Measurements from ENCODE around the gene BIVM.
A peak's percentile ranks its signal among the peaks of the same experiment; 100 is the strongest.

The BIVM gene

DNA sequence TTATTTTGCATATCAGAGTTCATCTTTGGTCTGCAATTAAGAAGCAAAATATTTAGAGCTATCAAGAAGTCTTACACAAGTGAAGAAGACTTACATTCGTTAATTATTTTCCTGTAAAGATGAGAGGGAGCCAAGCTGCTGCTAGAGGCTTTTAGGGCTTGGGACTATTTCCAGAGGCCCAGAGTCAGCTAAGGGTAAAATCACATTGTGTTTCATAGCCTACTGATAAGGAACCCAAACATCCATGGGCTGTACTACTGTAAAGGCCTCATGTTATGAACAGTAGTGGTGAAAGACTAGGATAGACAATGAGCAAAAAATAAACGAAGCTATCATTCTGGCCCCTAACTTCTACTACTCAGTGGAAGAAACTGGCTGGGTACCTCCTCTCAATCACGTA, 14.4 kb upstream of the BIVM start:
- no peak for DNase-seq (ENCODE audit: low read depth in 3 of 3, low spot score in 1 of 3)

DNA sequence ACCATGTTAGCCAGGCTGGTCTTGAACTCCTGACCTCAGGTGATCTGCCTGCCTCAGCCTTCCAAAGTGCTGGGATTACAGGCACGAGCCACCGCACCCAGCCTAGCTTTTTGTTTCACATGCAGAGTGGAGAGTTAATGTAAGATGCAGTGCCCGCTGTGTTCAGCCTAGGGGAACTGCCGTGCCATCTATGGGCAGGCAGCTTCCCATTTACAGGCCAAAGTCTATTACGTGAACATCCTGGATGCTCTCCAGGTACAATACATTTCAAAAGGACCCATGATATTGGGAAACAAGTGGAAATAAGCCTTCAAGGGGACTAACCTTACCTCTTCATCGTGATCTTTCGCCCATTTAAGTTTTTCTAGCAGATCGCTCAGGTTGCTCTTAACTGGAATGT, 10.2 kb upstream of the BIVM start:
- DNase-seq (ENCODE audit: low read depth in 3 of 3, low spot score in 1 of 3), result no peak

DNA sequence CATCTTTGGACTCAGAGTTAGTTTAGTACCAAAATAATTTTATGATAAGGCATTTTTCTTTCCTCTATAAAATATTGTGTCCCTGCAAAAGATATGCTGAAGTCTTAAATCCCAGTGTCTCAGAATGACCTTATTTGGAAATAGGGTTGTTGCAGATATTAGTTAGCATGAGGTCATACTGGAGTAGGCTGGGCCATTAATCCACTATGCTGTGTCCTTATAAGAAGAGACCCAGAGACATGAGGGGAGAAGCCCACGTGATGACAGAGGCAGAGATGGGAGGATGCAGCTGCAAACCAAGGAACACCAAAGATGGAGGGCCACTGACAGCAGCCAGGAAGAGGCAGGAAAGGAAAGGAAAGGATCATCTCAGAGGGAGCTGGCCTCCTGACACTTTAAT, 6.5 kb upstream of the BIVM start:
- DNase-seq (ENCODE audit: low read depth in 3 of 3, low spot score in 1 of 3), result no peak

DNA sequence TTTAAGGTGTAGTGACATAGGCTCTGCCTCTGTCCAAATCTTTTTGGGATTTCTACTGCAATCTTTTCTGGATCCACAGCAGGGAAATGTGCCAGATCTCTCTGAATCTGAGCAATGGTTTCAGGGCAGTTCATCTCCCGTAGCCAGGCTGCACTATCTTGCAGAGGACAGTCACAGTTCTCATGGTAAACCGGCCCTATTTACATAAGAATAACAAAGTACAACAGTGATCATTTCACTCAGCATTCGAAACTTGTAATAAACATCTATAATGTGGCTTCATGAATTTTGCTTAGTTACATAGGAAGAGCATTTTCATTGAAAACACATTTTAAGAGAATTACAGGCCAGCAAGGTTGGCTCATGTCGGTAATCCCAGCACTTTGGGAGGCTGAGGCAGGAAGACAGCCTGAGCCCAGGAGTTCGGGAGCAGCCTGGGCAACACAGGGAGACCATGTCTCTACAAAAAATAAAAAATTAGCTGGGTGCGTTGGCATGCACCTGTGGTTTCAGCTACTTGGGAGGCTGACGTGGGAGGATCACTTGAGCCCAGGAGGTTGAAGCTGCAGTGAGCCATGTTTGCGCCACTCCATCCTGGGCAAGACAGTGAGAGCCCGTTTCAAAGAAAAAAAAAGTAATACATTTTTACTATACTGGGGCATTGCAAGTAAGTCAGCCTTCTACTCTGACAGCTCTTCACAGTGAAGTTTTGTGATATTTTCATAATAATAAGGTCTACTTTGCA, 5.1 kb upstream of the BIVM start:
- DNase-seq (ENCODE audit: low read depth in 3 of 3, low spot score in 1 of 3), result no peak

DNA sequence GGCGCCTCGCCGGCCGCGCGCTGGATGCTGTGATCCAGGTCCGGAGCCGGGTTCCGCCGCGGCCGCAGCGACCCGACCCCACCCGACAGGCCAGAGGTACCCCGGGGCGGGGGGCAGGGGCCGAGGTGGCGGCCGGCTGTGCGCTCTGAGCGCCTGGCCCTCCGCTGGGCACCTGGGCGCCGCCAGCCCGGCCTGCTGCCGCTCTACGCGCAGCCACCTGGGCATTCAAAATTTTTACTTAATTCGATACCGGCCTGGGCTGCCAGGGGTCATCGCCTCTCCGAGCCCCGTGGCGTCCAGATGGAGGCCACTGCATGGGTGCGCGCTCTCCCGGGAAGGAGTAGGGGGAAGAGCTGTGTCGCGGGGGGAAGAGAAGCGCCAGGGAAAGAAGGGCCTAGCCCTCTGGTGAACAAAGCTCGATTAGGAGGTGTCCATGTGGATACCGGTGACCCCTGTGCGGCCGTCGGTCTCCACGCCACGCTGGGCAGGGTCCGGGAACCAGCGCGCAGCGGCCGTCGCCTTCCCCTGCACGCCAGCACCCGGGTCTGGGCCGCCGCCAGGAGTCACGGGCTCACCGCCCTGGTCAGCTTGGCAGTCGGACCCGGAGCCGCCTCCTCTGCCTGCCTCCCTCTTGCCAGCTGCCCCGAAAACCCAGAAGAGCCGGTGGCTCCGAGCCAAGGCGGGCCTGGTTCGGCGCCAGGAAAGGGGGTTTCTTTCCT, 666 bp downstream of the BIVM start:
- no peak for DNase-seq (ENCODE audit: low read depth in 3 of 3, low spot score in 1 of 3)

DNA sequence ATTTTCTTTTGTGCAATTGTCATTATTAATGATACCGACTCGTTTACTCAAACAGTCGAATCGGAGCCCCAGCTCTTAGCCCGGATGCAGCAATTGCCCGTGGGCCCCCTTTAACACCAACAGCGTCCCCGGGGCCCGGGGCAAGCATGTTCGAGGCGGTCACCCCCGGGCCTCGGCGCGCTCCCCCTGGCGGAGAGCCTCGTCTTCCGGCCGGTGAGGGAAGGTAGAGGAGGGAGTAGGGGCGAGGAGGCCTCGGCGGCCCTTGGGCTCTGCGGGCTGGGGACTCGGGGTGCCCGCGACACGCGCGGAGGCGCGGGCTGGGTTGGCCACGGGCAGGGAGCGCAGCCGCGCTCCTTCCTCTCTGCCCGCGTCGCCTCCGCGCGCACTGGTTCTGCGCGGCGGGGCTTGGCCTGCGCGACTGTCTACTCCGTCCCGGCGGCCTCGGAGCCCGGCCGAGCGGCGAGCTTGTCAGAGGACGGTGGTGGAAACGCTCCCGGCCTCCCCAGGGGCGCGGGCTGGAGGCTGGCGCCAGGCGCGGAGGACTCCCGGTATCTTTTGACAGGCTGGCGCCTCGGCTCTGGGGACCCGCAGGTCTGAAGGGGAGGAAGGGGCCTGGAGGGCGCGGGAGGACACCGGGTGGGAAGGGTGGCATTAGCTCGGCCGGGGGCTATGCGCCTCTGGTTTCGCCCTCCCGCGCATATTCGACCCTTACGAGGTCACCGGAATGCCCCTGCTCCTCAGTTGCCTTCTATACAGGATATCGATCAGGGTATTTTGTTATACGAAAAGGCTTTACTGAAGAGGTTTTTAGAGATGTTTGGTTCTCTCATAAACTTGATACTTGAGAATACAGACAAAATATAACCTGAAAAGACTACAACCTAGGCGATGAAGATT, 1.5 kb downstream of the BIVM start:
- DNase-seq (ENCODE audit: low read depth in 3 of 3, low spot score in 1 of 3), result peak; percentile 38 to 76 (median 58)

DNA sequence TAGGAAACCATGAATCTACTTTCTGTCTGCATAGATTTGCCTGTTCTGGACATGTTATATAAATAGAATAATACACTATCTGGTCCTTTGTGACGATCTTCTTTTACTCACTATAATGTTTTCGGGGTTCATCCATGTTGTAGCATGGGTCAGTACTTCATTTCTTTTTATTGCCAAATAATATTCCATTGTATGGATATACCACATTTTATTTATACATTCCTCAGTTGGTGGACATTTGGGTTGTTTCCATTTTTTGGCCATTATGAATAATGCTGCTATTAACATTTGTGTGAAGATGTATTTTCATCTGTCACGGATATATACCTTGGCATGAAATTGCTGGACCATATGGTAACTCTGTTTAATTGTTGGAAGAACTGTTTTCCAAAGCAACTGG, 6.8 kb downstream of the BIVM start:
- no peak for DNase-seq (ENCODE audit: low read depth in 3 of 3, low spot score in 1 of 3)

DNA sequence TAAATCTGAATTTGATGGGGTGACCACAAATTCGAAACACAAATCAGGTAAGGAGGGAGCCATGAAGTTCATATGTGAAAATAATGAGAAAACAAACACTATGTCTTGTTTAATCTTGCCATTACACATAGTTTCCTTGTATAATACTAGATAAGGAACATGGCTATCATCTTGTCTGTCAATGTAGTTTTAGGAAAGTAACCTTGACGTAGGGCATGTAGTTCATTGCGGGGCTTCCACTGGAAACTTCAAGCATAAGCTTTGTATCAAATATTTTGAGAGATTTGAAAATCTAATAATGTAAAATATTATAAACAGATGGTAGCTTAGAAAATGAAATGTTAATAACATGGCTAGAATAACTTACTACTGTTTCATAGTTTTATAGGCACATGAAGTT, 8.8 kb downstream of the BIVM start:
- DNase-seq (ENCODE audit: low read depth in 3 of 3, low spot score in 1 of 3), result no peak

DNA sequence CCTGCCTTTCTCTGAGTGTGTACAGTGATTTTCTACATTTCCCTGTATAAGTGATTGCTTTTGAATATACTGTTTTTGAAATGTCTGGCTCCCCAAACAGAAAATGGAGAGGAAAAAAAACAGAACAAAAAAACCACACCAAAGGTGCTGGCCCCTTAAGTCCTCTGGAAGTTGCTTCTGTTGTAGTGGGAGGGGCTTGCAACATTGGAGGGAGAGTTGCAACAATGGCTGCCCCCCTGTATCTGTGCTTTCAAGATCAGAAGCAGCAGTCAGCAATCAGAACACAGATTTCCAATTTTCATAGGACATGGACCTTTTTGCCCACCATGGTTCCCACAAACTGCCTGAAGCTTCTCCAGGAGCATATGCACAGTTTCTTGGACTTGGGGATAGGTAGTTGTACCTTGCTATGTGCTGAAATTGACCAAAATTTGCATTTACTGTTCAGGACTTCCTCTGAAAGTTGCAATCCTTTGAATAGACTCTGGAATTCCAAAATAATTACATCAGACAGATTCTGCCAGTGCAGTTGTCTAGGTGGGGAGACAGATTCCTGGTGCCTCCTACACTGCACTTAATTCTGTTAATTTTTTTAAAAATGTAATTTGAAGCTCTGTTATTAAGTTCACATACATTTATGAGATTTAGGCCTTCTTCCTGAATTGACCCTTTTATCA, 13.8 kb downstream of the BIVM start:
- DNase-seq (ENCODE audit: low read depth in 3 of 3, low spot score in 1 of 3), result no peak

DNA sequence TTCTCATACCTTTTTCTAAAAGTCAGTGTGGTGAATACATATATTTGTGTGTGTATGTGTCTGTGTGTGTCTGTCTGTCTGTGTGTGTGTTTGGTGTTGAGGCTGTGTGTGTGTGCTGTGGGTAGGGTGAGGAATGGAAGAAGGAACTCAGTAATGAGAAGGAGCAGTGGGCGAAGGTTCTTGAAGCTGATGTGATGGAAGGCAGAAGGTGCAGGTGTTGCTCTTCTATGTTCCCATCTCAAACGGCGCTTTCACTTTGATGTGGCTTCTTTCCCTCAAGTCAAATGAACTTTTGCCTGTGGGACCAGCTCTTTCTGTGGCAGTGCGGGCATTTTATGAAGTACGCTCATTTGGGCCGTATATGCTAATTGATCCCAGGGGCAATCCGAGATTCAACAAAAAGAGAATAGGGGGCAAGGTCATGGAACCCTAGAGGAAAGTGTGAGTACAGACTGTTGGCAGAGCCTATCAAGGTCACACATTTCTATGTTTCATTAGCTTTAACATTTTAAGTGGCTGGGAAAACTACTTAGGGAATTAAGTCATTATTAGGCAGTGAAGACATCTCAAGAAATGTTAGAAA, 15.2 kb downstream of the BIVM start:
- DNase-seq (ENCODE audit: low read depth in 3 of 3, low spot score in 1 of 3), result no peak

DNA sequence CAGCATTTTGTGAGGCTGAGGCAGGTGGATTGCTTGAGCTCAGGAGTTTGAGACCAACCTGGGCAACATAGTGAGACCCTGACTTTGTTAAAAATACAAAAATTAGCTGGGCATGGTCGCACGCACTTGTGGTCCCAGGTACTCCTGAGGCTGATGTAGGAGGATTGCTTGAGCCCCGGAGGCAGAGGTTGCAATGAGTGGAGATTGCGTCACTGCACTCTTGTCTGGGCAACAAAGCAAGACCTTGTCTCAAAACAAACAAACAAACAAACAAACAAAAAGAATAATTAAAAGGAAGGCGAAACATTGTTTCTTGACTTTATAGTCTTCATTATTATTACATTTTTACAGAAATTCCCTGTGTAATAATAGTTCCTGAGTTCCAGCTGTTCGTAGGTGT, 15.9 kb downstream of the BIVM start:
- no peak for DNase-seq (ENCODE audit: low read depth in 3 of 3, low spot score in 1 of 3)

DNA sequence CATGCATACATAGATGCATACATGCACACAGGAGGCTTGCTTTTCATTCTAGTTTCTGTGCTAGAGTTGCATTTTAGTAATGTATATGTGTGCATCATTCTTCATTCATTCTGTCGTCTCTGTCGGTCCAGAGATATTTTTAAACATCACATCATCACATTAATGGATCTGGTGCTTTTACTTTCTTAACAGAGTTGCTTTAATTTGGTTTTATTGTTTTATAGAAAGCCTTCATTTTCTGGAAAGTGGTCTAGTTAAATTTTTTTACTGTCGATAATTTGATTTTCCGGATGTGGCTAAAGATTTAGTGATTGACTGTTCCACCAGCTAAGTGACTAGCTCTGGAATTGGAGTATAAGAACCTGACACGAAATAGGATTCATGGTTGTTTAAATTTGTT, 16.9 kb downstream of the BIVM start:
- DNase-seq (ENCODE audit: low read depth in 3 of 3, low spot score in 1 of 3), result no peak

DNA sequence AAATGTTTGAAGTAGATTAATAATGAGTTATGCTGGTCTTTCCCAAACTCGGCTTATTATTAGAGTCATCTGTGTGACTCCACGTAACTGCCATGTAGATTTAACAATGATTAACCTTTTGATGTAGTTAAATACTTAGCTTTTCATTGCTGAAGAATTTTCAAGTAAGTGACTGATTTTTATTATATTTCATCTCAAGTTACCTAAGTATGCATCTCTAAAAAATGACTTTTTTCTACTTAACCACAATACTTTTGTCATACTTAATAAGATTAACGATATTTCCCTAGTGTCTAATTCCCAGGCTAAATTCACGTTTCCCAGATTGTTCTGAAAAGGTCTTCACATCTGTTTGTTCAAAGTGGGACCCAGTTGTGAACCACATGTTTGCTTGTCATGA, 17.8 kb downstream of the BIVM start:
- DNase-seq (ENCODE audit: low read depth in 3 of 3, low spot score in 1 of 3), result no peak

DNA sequence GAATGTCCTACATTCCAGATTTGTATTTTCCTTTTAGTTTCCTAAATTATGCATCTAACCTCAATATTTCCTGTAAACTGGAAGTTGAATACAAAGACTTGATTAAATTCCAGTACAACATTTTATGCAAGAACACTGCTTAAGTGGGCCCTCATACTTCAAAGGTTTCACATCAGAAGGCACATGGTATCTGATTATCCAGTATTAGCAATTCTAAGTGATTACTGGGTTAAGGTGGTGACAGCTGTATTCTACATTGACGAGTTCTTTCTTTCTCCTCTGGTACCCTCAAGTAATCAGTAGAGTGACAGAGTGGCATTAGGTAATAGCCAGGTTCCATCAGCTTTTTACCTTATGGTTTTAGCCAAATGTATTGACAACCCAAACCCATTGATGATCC, 18.3 kb downstream of the BIVM start:
- no peak for DNase-seq (ENCODE audit: low read depth in 3 of 3, low spot score in 1 of 3)

DNA sequence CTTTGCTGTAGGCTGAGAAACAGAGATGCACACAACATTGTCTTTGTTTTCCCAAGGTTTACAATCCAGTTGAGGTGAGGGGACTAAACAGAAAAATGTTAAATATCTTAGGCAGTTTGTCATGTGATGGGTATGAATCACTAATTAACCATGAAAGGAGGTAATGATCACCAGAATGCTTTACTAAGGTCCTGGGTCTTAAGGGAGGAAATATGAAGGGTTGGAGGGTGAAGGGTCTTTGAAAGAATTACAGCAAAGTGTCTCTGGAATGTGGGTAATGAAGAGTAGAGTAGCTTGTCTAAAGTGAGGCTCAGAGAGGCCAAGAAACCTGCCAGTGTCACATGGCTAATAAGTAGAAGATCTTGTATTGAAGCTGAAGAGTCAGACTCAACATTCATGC, 19.0 kb downstream of the BIVM start:
- no peak for DNase-seq (ENCODE audit: low read depth in 3 of 3, low spot score in 1 of 3)

DNA sequence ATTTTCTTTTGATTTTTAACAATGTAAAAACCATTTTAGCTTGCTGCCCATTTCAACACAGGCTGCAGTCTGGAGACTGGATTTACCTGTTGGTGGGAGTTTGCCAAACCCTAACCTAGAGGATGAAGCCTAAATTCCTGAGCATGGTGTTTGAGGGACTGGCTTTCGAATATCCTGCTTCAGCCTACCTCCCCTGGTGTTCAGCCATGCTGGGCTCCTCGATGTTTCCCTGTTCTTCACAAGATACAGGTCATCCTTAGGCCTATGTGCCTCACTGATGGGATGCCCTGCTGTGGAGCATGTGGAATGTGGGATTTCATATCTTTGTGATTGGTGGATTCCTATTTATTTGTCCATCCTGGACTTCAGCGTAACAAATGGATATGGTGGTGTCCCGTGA, 26.5 kb downstream of the BIVM start:
- no peak for DNase-seq (ENCODE audit: low read depth in 3 of 3, low spot score in 1 of 3)

DNA sequence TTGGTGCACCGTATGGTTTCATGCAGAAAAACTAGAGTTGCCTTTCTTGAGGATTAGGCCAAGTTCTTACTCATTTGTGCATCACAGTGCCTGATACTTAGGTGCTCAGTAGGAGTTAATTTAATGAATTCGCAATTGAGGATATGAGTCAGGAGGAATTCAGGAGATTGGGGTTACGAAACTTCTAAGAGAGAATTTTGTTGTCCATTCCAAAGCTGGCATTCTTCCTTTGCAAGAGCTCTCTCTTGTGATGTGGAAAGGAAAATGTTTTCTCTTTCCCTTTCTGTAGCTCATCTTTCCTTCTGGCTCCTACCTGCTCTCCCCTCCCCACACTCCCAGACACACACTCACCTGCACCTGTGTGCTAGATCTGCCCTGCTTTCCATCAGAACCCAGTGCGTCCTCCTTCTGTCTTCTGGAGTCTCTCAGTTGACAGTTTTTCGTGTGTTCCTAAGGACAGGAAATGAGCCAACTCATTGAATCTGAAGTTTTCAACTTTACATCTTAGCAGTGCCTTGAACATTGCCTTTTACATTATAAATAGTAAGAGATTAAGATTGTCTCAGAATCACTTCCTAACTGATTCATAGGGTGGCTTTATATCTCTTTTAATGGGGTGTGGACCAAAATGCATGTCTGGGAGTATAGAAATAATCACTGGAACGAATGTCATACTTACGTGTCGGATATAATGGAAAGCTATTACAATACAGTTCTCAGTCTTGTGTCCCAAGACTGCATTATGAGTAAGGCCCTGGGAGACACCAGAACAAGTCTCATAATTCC, 27.2 kb downstream of the BIVM start:
- no peak for DNase-seq (ENCODE audit: low read depth in 3 of 3, low spot score in 1 of 3)

DNA sequence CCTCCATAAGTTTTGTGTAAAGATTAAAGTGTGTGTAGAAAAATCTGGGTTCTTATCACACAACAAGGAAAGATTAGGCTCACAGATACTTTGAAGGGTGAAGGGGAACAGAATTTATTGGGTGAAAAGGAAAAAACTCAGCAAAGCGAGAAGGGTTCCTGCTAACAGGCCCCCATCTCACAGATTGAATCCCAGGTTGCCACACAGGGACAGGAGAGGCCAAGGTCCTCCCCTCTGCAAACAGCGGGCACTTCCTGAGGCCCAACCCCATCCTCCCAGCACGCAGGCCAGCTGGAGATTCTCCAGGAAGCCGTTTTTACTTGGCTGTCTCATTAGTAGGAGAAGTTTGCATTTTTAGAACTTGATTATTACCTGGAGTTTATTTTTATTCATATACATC, 31.7 kb downstream of the BIVM start:
- DNase-seq (ENCODE audit: low read depth in 3 of 3, low spot score in 1 of 3), result no peak

DNA sequence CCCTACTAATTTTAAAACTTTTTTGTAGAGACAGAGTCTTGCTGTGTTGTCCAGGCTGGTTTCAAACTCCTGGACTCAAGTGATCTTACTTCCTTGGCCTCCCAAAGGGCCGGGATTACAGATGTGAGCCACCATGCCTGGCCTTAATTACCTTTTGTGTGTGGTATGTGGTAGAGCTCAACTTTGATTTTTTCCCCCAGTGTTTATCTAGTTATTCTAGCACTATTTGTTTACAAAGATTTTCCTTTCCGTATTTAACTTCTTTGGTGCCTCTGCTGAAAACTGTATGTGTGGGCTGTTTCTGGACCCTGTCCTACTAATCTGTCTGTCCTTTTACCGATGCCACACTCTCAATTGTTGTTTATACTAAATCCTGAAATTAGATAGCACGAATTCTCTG, 37.6 kb downstream of the BIVM start:
- DNase-seq (ENCODE audit: low read depth in 3 of 3, low spot score in 1 of 3), result no peak

DNA sequence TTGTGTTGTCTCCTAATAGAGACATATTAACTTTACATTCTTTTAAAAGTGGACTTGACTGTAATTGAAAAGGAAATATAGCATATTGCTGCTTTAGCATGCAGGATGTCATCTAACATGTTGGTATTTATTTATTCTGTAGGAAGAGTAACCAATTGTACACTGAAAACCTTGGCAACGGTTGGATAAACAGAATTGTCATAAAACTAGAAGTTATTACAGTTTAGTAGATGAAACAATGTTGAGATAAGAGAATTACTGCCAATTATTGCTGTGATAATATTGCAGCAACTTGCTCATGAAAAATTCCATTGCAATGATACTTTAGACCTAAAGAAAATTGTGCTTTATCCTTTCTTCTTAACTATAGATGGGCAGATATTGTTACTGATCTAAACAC, 39.4 kb downstream of the BIVM start:
- no peak for DNase-seq (ENCODE audit: low read depth in 3 of 3, low spot score in 1 of 3)

All from stimulated activated CD4-positive, alpha-beta T cell treated with anti-CD3 and anti-CD28 coated beads, TNF-alpha, amount 100 ng/mL, for 1 hour (primary cell).